A549 (cell line): ENCODE results near the gene PVRIG.

Experiments
- CHD2 ChIP-seq: fragments of 150-350 bp; IDR thresholded peaks from 2 replicates; pipeline ENCODE4 v1.6.1; 2014; ENCODE audit warnings: low read length; ENCODE audit not compliant: partially characterized antibody
- CTCF ChIP-seq: fragments of >200 bp; sonication (Bioruptor Twin); formaldehyde crosslinking; IDR thresholded peaks from 3 replicates; pipeline ENCODE4 v1.5.1; 2016
- USF2 ChIP-seq: fragments of 450-650 bp; IDR thresholded peaks from 2 replicates; pipeline ENCODE4 v1.6.1; 2014; ENCODE audit warnings: antibody characterized with exemption

DNA sequence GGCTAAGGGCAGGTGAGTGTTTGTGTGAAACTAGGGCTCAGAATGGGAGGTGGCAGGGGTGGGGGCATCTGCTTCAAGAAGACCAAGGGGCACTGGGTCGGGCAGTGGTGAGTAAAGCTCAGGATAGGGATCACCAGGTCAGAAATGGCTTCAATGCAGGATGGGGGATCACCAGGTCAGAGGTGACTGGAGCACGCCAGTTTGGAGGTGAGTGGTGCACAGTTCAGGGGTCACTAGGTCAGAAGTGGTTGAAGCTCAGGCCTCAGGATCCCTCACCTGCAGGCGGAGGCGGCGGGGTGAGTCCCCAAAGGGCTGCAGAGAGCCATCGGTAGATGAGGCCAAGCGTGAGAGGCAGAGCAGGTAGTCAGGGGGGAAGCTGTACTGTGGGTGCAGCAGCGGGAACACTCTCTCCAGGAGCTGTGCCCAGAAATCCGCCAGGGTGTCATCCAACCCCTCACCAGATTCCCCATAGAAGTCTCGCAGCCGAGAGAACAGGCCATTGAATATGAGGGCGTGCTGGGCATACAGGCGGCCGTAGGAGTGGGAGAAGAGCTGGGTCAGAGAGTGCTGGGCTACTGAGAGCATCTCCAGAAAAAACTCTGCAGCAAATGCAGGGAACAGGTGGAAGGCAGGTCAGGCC lies 44.3 kb upstream of the PVRIG start:
- TF ChIP-seq USF2 (no peak), CTCF (no peak), CHD2 (no peak)
